Bronchial epithelial cell (primary cell): ENCODE results near the gene ADGRL2. TPM values are rescaled to one million over a fixed set of nuclear protein-coding genes. Genes with fewer than 3 reads are reported as not detected.

Source experiments
- DNase-seq: peaks from one replicate; pipeline ENCODE4 v3.0.0-alpha.2; 2010; ENCODE audit warnings: low read depth
- FAIRE-seq: peaks from 2 replicates; lab custom pipeline; 2011; peaks lifted over from hg19 to GRCh38; lab: Jason Lieb, UNC
- H3K27me3 ChIP-seq: 2 replicates; pipeline ENCODE4 v1.5.1; 2011; ENCODE audit warnings: low read length; ENCODE audit not compliant: control insufficient read depth, insufficient read depth
- H3K36me3 ChIP-seq: 2 replicates; pipeline ENCODE4 v1.5.1; 2011; ENCODE audit warnings: low read length; ENCODE audit not compliant: control insufficient read depth, insufficient read depth
- H3K4me3 ChIP-seq: 2 replicates; pipeline ENCODE4 v1.5.1; 2011; ENCODE audit warnings: mild to moderate bottlenecking, low read depth, low read length, control low read depth
- CTCF ChIP-seq: IDR thresholded peaks from 2 replicates; pipeline ENCODE4 v1.5.1; 2011; ENCODE audit warnings: mild to moderate bottlenecking, moderate library complexity, low read length, control low read depth, inconsistent platforms; ENCODE audit not compliant: insufficient read depth, severe bottlenecking
- total RNA-seq: library from RNA; depleted of rRNA; stranded (reverse); fragments of >200 nt; gene quantifications from 2 replicates; pipeline ENCODE4 v1.2.1, GENCODE V29; 2014

ADGRL2 gene
- total RNA-seq, 1 donor from 2014 or later, result 35.3 TPM

- no peaks in the 10 kb centered on the region for H3K27me3 ChIP-seq
- FAIRE-seq (no peak), DNase-seq (no peak)
- H3K36me3 ChIP-seq, result no peaks in the 10 kb centered on the region
- no peak for TF ChIP-seq CTCF
- no peak overlapping the region for H3K4me3 ChIP-seq
These were observed 43.7 kb downstream of the ADGRL2 start for GRCh38 chr1:81844477-81844876.

GRCh38 chr1:81846630-81847029 is 45.9 kb downstream of the ADGRL2 start:
- H3K36me3 ChIP-seq, result no peaks in the 10 kb centered on the region
- DNase-seq, result no peak
- FAIRE-seq, result no peak
- H3K4me3 ChIP-seq, result no peak overlapping the region
- no peaks in the 10 kb centered on the region for H3K27me3 ChIP-seq
- TF ChIP-seq CTCF, result no peak

GRCh38 chr1:81847063-81847462 is 46.3 kb downstream of the ADGRL2 start:
- no peak for FAIRE-seq

GRCh38 chr1:81848880-81849682 is 48.3 kb downstream of the ADGRL2 start:
- H3K27me3 ChIP-seq, result no peaks in the 10 kb centered on the region
- no peak for FAIRE-seq
- H3K4me3 ChIP-seq, result no peak overlapping the region
- H3K36me3 ChIP-seq, result no peaks in the 10 kb centered on the region
- no peak for DNase-seq
- no peak for TF ChIP-seq CTCF

More at GRCh38 chr1:81847063-81847462, 46.3 kb downstream of the ADGRL2 start:
- no peaks in the 10 kb centered on the region for H3K27me3 ChIP-seq
- H3K36me3 ChIP-seq, result no peaks in the 10 kb centered on the region
- DNase-seq, result no peak
- TF ChIP-seq CTCF, result no peak
- H3K4me3 ChIP-seq, result no peak overlapping the region

GRCh38 chr1:81850031-81850430 is 49.3 kb downstream of the ADGRL2 start:
- DNase-seq (no peak), FAIRE-seq (no peak)
- no peak overlapping the region for H3K4me3 ChIP-seq
- TF ChIP-seq CTCF, result no peak
- H3K27me3 ChIP-seq, result no peaks in the 10 kb centered on the region
- H3K36me3 ChIP-seq, result no peaks in the 10 kb centered on the region
